NK-92 treated with Interleukin-12 subunit alpha and Interleukin-12 subunit beta, amount 100 ng/mL, for 24 hours (cell line): ENCODE results near the gene ATP6V0E2.

ENCODE experiments used
- DNase-seq: peaks from one replicate; lab custom pipeline; 2025; lab: John Stamatoyannopoulos, UW

Gene ATP6V0E2

GRCh38 chr7:149838992-149839408 lies 34.8 kb upstream of the ATP6V0E2 start:
- DNase-seq, result no peak

DNA sequence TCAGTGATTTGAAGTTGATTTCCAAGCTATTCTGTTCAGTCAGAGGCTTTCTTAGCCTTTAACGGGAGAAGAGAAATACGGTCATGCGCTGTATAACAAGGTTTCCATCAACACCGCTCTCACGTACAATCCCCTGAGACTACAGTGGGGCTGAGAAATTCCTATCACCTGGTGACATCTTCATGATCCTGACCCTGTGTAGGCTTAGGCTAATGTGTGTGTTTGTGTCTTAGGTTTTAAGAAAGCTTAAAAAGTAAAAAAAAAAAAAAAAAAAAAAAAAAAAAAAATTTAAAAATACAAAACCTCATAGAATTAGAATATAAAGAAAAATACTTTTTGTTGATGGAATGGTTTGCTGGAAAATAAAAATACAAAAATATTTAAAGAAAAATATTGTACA lies 33.8 kb upstream of the ATP6V0E2 start:
- DNase-seq, result no peak

DNA sequence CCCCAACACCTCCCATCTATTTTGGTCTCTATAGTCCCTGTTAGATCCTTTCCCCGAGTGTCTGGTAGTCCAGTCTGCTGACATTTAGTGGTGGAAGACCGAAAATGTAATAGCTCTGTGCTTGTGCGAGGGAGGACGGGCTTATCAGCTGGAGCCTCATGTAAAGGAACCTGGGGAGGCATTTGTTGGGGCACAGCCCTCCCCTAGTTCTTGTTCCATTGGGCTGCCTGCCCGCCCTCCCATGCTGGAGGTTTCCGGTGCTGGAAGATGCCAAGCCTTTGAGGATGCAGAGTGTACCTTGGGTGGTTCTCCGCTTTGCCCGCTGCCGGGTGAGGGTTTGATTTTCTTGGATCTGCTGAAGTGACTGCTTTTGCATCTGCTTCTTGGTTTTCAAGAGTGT lies 30.2 kb upstream of the ATP6V0E2 start:
- DNase-seq, result no peak

DNA sequence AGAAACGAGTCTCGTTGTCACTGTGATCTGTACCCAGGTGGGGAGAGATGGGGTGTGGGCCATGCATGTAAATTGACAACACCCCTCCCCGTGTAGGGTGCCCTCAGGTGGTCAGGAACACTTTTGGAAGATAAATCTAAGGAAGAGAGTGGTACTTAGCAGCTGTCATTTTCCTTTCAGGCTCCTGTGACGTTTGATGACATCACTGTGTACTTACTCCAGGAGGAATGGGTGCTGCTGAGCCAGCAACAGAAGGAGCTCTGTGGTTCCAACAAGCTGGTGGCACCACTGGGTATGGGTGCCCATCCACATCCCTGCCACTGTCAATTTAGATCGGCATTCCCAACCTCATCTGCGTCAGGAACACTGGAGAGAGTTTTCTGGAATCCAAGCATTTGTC lies 29.3 kb upstream of the ATP6V0E2 start:
- DNase-seq, result no peak

- no peak for DNase-seq
These were observed 28.4 kb upstream of the ATP6V0E2 start for GRCh38 chr7:149845257-149845980.

- no peak for DNase-seq
These were observed 27.7 kb upstream of the ATP6V0E2 start for GRCh38 chr7:149846021-149846420.

- no peak for DNase-seq
These were observed 27.2 kb upstream of the ATP6V0E2 start for GRCh38 chr7:149846436-149847046.

GRCh38 chr7:149849174-149849573 lies 24.6 kb upstream of the ATP6V0E2 start:
- DNase-seq, result no peak

GRCh38 chr7:149850007-149850594 lies 23.7 kb upstream of the ATP6V0E2 start:
- DNase-seq, result no peak

GRCh38 chr7:149850716-149851115 lies 23.1 kb upstream of the ATP6V0E2 start:
- no peak for DNase-seq

GRCh38 chr7:149851449-149851848 lies 22.3 kb upstream of the ATP6V0E2 start:
- DNase-seq, result no peak

- no peak for DNase-seq
These were observed 20.6 kb upstream of the ATP6V0E2 start for GRCh38 chr7:149853157-149853556.

DNA sequence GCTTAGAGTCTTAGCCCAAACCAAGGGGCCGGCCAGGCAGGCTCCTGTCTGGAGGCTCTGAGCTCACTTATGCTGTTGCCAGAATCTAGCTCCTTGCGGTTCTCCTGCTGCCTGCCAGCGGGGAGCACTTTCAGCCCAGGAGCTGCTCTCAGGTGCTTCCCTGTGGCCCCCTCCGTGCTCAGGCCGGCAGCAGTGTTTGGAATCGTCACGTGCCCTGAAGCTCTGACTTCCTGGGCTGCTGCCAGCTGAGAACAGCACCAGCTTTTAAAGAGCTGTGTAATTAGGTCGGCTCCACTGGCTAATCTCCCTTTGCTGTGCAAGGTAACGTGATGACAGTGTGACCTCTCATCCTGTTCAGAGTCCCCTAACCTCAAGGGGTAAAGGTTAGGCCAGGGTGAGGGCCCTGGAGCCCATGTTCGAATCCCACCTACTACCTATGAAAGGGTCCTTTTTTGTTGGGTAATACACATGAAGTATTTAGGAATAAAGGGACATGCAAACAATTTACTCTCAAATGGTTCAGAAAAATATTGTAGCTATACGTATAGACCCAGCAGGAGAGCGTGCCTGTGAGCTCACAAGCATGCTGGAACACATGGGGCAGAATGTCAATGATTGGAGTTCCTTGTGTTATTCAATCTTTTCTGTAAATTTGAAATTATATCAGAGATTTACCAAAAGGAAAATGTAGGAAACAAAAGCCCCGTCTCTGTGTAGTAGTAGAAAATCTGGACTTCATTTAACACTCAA lies 19.0 kb upstream of the ATP6V0E2 start:
- no peak for DNase-seq

DNA sequence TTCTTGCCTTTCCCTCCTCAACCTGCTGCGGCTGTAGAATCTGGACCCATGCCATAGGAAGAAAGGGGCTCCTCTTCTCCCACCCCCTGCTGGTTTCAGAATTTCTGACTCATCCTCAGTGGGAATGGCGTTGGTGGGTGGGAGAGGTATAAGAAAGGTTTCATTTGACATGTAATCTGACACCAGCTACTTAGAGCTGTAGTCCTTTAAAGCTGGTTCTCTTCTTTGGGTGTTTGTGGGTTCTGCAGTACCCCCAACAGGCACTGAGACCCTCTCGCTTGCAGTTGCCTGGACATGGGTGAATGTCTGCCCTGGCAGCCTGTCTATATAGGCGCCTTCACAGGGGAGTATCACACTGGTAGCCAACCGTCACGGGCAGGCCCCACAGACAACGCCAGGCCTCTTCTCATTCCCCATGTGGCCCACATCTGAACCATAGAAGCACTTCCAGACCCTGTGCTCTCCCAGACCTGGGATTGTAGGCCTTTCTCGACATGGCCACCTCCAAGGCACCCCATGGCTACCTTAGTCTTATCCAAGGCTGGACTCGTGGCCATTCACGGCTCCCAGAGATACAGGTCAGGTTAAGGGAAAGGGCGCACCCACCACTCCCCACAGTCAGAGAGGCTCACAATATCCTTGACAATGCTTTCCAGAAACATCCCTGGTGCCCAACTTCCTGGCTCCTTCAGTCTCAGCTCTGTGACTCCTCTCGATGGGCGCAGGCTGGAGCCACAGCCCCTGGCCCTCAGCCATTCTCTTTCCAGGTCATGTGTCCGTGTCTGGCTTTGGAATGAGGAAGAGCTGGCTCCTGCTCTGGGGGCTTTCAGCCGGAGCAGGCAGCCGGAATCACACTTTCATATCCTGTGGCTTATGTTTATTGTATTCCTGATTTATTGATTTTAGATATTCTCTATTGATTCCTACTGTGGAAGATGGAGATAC lies 18.1 kb upstream of the ATP6V0E2 start:
- no peak for DNase-seq

- DNase-seq, result no peak
These were observed 17.2 kb upstream of the ATP6V0E2 start for GRCh38 chr7:149856583-149856982.

GRCh38 chr7:149859369-149859768 lies 14.4 kb upstream of the ATP6V0E2 start:
- DNase-seq, result no peak

GRCh38 chr7:149859876-149860275 lies 13.9 kb upstream of the ATP6V0E2 start:
- DNase-seq, result no peak

DNA sequence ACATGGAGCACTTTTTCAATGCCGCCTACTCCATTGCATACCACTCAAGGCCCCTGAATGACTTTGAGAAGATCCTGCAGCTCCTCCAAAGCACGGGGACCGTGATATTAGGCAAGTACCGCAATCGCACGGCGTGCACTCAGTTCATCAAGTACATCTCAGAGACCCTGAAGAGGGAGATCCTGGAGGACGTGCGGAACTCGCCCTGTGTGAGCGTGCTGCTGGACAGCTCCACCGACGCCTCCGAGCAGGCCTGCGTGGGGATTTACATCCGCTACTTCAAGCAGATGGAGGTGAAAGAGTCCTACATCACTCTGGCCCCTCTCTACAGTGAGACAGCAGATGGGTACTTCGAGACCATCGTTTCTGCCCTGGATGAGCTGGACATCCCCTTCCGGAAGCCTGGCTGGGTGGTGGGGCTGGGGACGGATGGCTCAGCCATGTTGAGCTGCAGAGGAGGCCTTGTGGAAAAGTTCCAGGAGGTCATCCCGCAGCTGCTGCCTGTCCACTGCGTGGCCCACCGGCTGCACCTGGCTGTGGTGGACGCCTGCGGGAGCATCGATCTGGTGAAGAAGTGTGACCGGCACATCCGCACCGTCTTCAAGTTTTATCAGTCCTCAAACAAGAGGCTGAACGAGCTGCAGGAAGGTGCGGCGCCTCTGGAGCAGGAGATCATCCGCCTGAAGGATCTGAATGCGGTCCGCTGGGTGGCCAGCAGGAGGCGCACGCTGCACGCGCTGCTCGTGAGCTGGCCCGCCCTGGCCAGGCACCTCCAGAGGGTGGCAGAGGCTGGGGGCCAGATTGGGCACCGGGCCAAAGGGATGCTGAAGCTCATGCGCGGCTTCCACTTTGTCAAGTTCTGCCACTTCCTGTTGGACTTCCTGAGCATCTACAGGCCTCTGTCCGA lies 12.7 kb upstream of the ATP6V0E2 start:
- DNase-seq, result no peak

GRCh38 chr7:149861728-149862045 lies 12.1 kb upstream of the ATP6V0E2 start:
- DNase-seq, result no peak

DNA sequence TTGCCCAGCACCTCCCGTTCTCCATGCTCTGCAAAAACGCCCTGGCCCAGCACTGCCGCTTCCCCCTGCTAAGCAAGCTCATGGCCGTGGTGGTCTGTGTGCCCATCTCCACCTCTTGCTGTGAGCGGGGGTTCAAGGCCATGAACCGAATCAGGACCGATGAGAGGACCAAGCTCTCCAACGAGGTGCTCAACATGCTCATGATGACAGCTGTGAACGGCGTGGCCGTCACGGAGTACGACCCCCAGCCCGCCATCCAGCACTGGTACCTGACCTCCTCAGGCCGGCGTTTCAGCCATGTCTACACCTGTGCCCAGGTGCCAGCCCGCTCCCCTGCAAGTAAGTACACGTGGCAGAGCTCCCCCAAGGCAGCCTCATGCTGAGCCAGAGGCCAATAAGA lies 11.6 kb upstream of the ATP6V0E2 start:
- DNase-seq, result no peak

- no peak for DNase-seq
These were observed 10.3 kb upstream of the ATP6V0E2 start for GRCh38 chr7:149863500-149863899.
